Measurements from ENCODE around the gene NPR1.
"Not testable (repeated sequence)": the region's sequence is repeated elsewhere in the genome, so short reads cannot be mapped to it uniquely, and the experiment has no call there.

NPR1 gene

GRCh38 chr1:153697191-153698019 lies 18.9 kb downstream of the NPR1 start:
- no peak overlapping the region for H3K27ac ChIP-seq
- no peak for TF ChIP-seq ZFX (IDR thresholded peaks at IDR 0.05)
- no peak for TF ChIP-seq CTCF (conservative IDR thresholded peaks at IDR 0.05)

- TF ChIP-seq ZFX (IDR thresholded peaks at IDR 0.05) (no peak), CTCF (conservative IDR thresholded peaks at IDR 0.05) (no peak)
- no peak overlapping the region for H3K27ac ChIP-seq
Observed at GRCh38 chr1:153698020-153698922, 19.8 kb downstream of the NPR1 start.

- H3K27ac ChIP-seq, result no peak overlapping the region
- TF ChIP-seq ZFX (IDR thresholded peaks at IDR 0.05) (no peak), CTCF (conservative IDR thresholded peaks at IDR 0.05) (no peak)
Observed at GRCh38 chr1:153698923-153699714, 20.6 kb downstream of the NPR1 start.

- TF ChIP-seq ZFX (IDR thresholded peaks at IDR 0.05) (no peak), CTCF (conservative IDR thresholded peaks at IDR 0.05) (no peak)
- H3K27ac ChIP-seq, result no peak overlapping the region
Observed at GRCh38 chr1:153699768-153700167, 21.3 kb downstream of the NPR1 start.

- TF ChIP-seq CTCF (conservative IDR thresholded peaks at IDR 0.05) (no peak), ZFX (IDR thresholded peaks at IDR 0.05) (no peak)
- no peak overlapping the region for H3K27ac ChIP-seq
Observed at GRCh38 chr1:153705484-153705883, 27.0 kb downstream of the NPR1 start.

- no peak for TF ChIP-seq CTCF (conservative IDR thresholded peaks at IDR 0.05)
- no peak for TF ChIP-seq ZFX (IDR thresholded peaks at IDR 0.05)
- H3K27ac ChIP-seq, result no peak overlapping the region
Observed at GRCh38 chr1:153711026-153711425, 32.5 kb downstream of the NPR1 start.

- H3K27ac ChIP-seq, result not testable (repeated sequence)
Observed at GRCh38 chr1:153716211-153716610, 37.7 kb downstream of the NPR1 start.

Measured in C4-2B (cell line).